HepG2 (cell line): ENCODE data around the gene TEAD3. TPM values are rescaled to one million over a fixed set of nuclear protein-coding genes. Genes with fewer than 3 reads are reported as not detected.

Experiments
- NR2F6 ChIP-seq, 2 experiments: IDR thresholded peaks; 2 replicates each; pipeline ENCODE4 v1.6.1; 2016; ENCODE audit warnings: antibody characterized with exemption in 1 of 2, mild to moderate bottlenecking in 1 of 2
- PHF21A ChIP-seq: sonication (generic); formaldehyde crosslinking; IDR thresholded peaks from 2 replicates; pipeline ENCODE4 v1.5.0; 2020; ENCODE audit warnings: mild to moderate bottlenecking, missing genetic modification reagents
- POGZ ChIP-seq: sonication (generic); formaldehyde crosslinking; IDR thresholded peaks from 2 replicates; pipeline ENCODE4 v1.4.0; 2020; ENCODE audit warnings: mild to moderate bottlenecking, missing genetic modification reagents
- RARA ChIP-seq: IDR thresholded peaks from 2 replicates; pipeline ENCODE4 v1.6.1; 2016; ENCODE audit warnings: missing genetic modification reagents, missing compliant biosample characterization
- SIX4 ChIP-seq: sonication (generic); formaldehyde crosslinking; IDR thresholded peaks from 2 replicates; pipeline ENCODE4 v1.4.0; 2020; ENCODE audit warnings: missing genetic modification reagents
- TGIF2 ChIP-seq: IDR thresholded peaks from 2 replicates; pipeline ENCODE4 v1.6.1; 2016; ENCODE audit warnings: control low read depth, missing compliant biosample characterization
- ZBTB7B ChIP-seq: sonication (generic); formaldehyde crosslinking; IDR thresholded peaks from 2 replicates; pipeline ENCODE4 v1.4.0; 2020; ENCODE audit warnings: missing genetic modification reagents
- ZNF816 ChIP-seq: sonication (generic); formaldehyde crosslinking; IDR thresholded peaks from 2 replicates; pipeline ENCODE4 v1.8.0; 2022; ENCODE audit warnings: missing genetic modification reagents, mild to moderate bottlenecking, borderline replicate concordance
- polyA plus RNA-seq, 8 experiments: library from polyadenylated mRNA; depleted of rRNA in 3 of 8; stranded (reverse) in 7 of 8; unstranded in 1 of 8; fragments of >200 nt; fragmentation: Illumina TruSeq in 4 of 8; extraction: Trizol in 4 of 8; gene quantifications; 2 replicates each; pipeline versions ENCODE4 v1.2.1 to v1.2.3, GENCODE V29; 2011 to 2016; ENCODE audit warnings: low read depth in 4 of 8, missing spikeins in 1 of 8, mixed read lengths in 1 of 8; ENCODE audit not compliant: insufficient read depth in 1 of 8
- total RNA-seq, 5 experiments: library from RNA; depleted of rRNA; stranded (reverse); fragments of >200 nt; fragmentation: Illumina TruSeq; extraction: Trizol; gene quantifications; 2 replicates each; pipeline ENCODE4 v1.2.3, GENCODE V29; 2016; ENCODE audit warnings: low read depth in 1 of 5
- TF ChIP-seq, protein P1 (sequence below): sonication (generic); formaldehyde crosslinking; IDR thresholded peaks from 2 replicates; pipeline ENCODE4 v1.4.0; 2020; ENCODE audit warnings: mild to moderate bottlenecking, missing genetic modification reagents
- TF ChIP-seq, protein P2 (sequence below): sonication (generic); formaldehyde crosslinking; conservative IDR thresholded peaks from 2 replicates; pipeline ENCODE4 v1.4.0; 2020; ENCODE audit warnings: mild to moderate bottlenecking, missing genetic modification reagents, moderate library complexity
- TF ChIP-seq, protein P3 (sequence below): sonication (generic); formaldehyde crosslinking; IDR thresholded peaks from 2 replicates; pipeline ENCODE4 v1.4.0; 2020; ENCODE audit warnings: missing genetic modification reagents
- TF ChIP-seq, protein P4 (sequence below): sonication (generic); formaldehyde crosslinking; IDR thresholded peaks from 2 replicates; pipeline ENCODE4 v1.8.0; 2022; ENCODE audit warnings: missing genetic modification reagents, mild to moderate bottlenecking, moderate library complexity, borderline replicate concordance
- TF ChIP-seq, protein P5 (sequence below): IDR thresholded peaks from 2 replicates; pipeline ENCODE4 v1.6.1; 2018; ENCODE audit warnings: missing genetic modification reagents
- TF ChIP-seq, protein P6 (sequence below): sonication (generic); formaldehyde crosslinking; IDR thresholded peaks from 2 replicates; pipeline ENCODE4 v1.4.0; 2020; ENCODE audit warnings: mild to moderate bottlenecking, missing genetic modification reagents

TEAD3 gene
- total and polyA plus RNA-seq, 2 of the 13 experiments (the other 11 are each of a cell fraction or from before 2014, with no cell fraction given), result 15.1 to 16.5 TPM

DNA sequence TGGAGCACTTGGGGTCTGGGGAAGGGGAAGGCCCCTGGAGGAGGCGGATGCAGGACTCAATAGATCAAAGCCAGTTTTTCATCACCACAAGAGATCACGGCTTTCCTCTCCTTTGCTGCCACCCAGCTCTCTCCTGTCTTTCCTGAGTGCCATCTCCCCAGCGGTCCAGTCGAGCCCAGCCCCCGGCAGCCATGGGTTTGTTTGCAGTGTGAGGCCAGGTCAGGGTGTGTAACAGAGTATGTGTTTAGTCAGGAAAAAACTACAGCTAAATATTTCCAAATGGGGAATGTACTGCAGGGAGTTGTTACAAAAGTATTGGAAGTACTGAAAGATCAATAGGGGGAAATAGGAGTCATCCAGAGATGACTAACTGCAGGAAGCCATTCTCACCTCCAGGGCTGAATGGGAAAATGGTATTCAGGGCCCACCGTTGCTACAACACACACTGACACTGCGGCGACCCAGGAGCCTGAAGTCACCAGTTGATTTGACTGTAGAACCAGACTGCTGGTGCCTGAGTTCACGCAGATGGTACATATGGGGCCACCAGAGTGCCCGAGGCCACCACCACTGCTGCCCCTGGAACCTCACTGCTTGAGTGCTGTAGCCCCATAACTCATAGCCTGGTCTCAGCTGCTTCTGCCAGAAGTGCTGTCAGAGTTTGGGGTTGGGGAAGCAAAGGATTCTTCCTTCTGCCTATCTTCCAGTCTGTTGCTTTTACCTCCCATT is 68.3 kb downstream of the TEAD3 start (continued):
- TF ChIP-seq ZBTB7B, result peak; percentile 62; the same call in 1 of the 2 replicates
- TF ChIP-seq, protein P1, sequence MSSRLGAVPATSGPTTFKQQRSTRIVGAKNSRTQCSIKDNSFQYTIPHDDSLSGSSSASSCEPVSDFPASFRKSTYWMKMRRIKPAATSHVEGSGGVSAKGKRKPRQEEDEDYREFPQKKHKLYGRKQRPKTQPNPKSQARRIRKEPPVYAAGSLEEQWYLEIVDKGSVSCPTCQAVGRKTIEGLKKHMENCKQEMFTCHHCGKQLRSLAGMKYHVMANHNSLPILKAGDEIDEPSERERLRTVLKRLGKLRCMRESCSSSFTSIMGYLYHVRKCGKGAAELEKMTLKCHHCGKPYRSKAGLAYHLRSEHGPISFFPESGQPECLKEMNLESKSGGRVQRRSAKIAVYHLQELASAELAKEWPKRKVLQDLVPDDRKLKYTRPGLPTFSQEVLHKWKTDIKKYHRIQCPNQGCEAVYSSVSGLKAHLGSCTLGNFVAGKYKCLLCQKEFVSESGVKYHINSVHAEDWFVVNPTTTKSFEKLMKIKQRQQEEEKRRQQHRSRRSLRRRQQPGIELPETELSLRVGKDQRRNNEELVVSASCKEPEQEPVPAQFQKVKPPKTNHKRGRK, result no peak
- TF ChIP-seq NR2F6 (IDR thresholded peaks at IDR 0.05), result peak; percentile 74
- peak; percentile 76 for TF ChIP-seq NR2F6 (CRISPR knock-in tag; IDR thresholded peaks at IDR 0.05)
- TF ChIP-seq, protein P2, sequence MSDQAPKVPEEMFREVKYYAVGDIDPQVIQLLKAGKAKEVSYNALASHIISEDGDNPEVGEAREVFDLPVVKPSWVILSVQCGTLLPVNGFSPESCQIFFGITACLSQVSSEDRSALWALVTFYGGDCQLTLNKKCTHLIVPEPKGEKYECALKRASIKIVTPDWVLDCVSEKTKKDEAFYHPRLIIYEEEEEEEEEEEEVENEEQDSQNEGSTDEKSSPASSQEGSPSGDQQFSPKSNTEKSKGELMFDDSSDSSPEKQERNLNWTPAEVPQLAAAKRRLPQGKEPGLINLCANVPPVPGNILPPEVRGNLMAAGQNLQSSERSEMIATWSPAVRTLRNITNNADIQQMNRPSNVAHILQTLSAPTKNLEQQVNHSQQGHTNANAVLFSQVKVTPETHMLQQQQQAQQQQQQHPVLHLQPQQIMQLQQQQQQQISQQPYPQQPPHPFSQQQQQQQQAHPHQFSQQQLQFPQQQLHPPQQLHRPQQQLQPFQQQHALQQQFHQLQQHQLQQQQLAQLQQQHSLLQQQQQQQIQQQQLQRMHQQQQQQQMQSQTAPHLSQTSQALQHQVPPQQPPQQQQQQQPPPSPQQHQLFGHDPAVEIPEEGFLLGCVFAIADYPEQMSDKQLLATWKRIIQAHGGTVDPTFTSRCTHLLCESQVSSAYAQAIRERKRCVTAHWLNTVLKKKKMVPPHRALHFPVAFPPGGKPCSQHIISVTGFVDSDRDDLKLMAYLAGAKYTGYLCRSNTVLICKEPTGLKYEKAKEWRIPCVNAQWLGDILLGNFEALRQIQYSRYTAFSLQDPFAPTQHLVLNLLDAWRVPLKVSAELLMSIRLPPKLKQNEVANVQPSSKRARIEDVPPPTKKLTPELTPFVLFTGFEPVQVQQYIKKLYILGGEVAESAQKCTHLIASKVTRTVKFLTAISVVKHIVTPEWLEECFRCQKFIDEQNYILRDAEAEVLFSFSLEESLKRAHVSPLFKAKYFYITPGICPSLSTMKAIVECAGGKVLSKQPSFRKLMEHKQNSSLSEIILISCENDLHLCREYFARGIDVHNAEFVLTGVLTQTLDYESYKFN (CRISPR knock-in tag), result peak; percentile 93
- TF ChIP-seq, protein P3, sequence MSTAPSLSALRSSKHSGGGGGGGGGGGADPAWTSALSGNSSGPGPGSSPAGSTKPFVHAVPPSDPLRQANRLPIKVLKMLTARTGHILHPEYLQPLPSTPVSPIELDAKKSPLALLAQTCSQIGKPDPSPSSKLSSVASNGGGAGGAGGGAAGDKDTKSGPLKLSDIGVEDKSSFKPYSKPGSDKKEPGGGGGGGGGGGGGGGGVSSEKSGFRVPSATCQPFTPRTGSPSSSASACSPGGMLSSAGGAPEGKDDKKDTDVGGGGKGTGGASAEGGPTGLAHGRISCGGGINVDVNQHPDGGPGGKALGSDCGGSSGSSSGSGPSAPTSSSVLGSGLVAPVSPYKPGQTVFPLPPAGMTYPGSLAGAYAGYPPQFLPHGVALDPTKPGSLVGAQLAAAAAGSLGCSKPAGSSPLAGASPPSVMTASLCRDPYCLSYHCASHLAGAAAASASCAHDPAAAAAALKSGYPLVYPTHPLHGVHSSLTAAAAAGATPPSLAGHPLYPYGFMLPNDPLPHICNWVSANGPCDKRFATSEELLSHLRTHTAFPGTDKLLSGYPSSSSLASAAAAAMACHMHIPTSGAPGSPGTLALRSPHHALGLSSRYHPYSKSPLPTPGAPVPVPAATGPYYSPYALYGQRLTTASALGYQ, result peak; percentile 80
- TF ChIP-seq, protein P4, sequence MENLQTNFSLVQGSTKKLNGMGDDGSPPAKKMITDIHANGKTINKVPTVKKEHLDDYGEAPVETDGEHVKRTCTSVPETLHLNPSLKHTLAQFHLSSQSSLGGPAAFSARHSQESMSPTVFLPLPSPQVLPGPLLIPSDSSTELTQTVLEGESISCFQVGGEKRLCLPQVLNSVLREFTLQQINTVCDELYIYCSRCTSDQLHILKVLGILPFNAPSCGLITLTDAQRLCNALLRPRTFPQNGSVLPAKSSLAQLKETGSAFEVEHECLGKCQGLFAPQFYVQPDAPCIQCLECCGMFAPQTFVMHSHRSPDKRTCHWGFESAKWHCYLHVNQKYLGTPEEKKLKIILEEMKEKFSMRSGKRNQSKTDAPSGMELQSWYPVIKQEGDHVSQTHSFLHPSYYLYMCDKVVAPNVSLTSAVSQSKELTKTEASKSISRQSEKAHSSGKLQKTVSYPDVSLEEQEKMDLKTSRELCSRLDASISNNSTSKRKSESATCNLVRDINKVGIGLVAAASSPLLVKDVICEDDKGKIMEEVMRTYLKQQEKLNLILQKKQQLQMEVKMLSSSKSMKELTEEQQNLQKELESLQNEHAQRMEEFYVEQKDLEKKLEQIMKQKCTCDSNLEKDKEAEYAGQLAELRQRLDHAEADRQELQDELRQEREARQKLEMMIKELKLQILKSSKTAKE (CRISPR knock-in tag), result peak; percentile 75; the same call in 1 of the 2 replicates
- TF ChIP-seq ZNF816 (CRISPR knock-in tag), result 0 out of 2 replicates have a peak, but pooled peaks have one; percentile 41
- TF ChIP-seq, protein P5, sequence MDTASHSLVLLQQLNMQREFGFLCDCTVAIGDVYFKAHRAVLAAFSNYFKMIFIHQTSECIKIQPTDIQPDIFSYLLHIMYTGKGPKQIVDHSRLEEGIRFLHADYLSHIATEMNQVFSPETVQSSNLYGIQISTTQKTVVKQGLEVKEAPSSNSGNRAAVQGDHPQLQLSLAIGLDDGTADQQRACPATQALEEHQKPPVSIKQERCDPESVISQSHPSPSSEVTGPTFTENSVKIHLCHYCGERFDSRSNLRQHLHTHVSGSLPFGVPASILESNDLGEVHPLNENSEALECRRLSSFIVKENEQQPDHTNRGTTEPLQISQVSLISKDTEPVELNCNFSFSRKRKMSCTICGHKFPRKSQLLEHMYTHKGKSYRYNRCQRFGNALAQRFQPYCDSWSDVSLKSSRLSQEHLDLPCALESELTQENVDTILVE (CRISPR knock-in tag), result 0 out of 2 replicates have a peak, but pooled peaks have one; percentile 20
- 0 out of 2 replicates have a peak, but pooled peaks have one; percentile 7 for TF ChIP-seq TGIF2 (CRISPR knock-in tag)
- peak; percentile 59; the same call in 1 of the 2 replicates for TF ChIP-seq POGZ (CRISPR knock-in tag)
- TF ChIP-seq, protein P6, sequence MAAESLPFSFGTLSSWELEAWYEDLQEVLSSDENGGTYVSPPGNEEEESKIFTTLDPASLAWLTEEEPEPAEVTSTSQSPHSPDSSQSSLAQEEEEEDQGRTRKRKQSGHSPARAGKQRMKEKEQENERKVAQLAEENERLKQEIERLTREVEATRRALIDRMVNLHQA (CRISPR knock-in tag), result no peak
- TF ChIP-seq SIX4 (CRISPR knock-in tag), result peak; percentile 16; the same call in 1 of the 2 replicates
- 0 out of 2 replicates have a peak, but pooled peaks have one; percentile 32 for TF ChIP-seq PHF21A (CRISPR knock-in tag)
- peak; percentile 80 for TF ChIP-seq RARA (CRISPR knock-in tag)
